H1 (cell line): Measurements from ENCODE around the gene GALP. TPM values are rescaled to one million over a fixed set of nuclear protein-coding genes. Genes with fewer than 3 reads are reported as not detected.

Source experiments
- CTCF ChIA-PET: fragments of 300-600 bp; sonication (Branson Sonifier 250); formaldehyde crosslinking; loops from one replicate; lab custom pipeline; 2021; ENCODE audit not compliant: partially characterized antibody; lab: Charles Lee
- POLR2A ChIA-PET: fragments of 300-600 bp; sonication (Branson Sonifier 250); formaldehyde crosslinking; loops from one replicate; lab custom pipeline; 2021; ENCODE audit warnings: inconsistent platforms; ENCODE audit not compliant: partially characterized antibody; lab: Charles Lee
- DNase-seq, 2 experiments: peaks; one replicate each; pipeline versions ENCODE4 v3.0.0 to v3.0.0-alpha.2; 2010 to 2022; ENCODE audit warnings: low spot score in 2 of 2, low read depth in 1 of 2, mixed read lengths in 1 of 2
- FAIRE-seq: peaks from 2 replicates; lab custom pipeline; 2011; peaks lifted over from hg19 to GRCh38; lab: Jason Lieb, UNC
- H2AFZ ChIP-seq: 2 replicates; pipeline ENCODE4 v1.8.1; 2012; ENCODE audit warnings: low read length, inconsistent platforms
- H2AK5ac ChIP-seq: 2 replicates; pipeline ENCODE4 v1.6.1; 2013; ENCODE audit warnings: low read depth, low read length
- H2BK120ac ChIP-seq: replicated peaks from 2 replicates; pipeline ENCODE3; 2013; ENCODE audit warnings: low read depth, low read length, inconsistent platforms
- H2BK12ac ChIP-seq: 2 replicates; pipeline ENCODE4 v1.6.1; 2013; ENCODE audit warnings: low read depth, low read length
- H2BK15ac ChIP-seq: 2 replicates; pipeline ENCODE4 v1.6.1; 2013; ENCODE audit warnings: low read length
- H2BK20ac ChIP-seq: 2 replicates; pipeline ENCODE4 v1.6.1; 2013; ENCODE audit warnings: low read length
- H2BK5ac ChIP-seq: 2 replicates; pipeline ENCODE4 v1.6.1; 2013; ENCODE audit warnings: low read depth, low read length
- H3K14ac ChIP-seq: 2 replicates; pipeline ENCODE4 v1.6.1; 2013; ENCODE audit warnings: inconsistent platforms; ENCODE audit not compliant: insufficient read length
- H3K18ac ChIP-seq: 2 replicates; pipeline ENCODE4 v1.6.1; 2013; ENCODE audit warnings: low read length; ENCODE audit errors: extremely low read depth
- H3K23ac ChIP-seq: 2 replicates; pipeline ENCODE4 v1.6.1; 2013; ENCODE audit warnings: inconsistent platforms; ENCODE audit not compliant: insufficient read length
- H3K23me2 ChIP-seq: 2 replicates; pipeline ENCODE4 v1.6.1; 2013; ENCODE audit warnings: low read depth, low read length
- H3K27ac ChIP-seq: 2 replicates; pipeline ENCODE4 v1.6.1; 2011; ENCODE audit warnings: low read depth, low read length, inconsistent platforms
- H3K27me3 ChIP-seq, 4 experiments: replicated peaks in 1 of 4; 1 replicate in 1 of 4; 2 replicates in 3 of 4; pipeline versions ENCODE4 v1.6.1 to v1.8.1; 2011 to 2013; ENCODE audit warnings: low read length in 3 of 4, mild to moderate bottlenecking in 3 of 4, inconsistent platforms in 2 of 4, mixed read lengths in 2 of 4, moderate library complexity in 1 of 4; ENCODE audit not compliant: control insufficient read depth in 3 of 4, insufficient read depth in 3 of 4; ENCODE audit errors: extremely low read depth in 1 of 4
- H3K36me3 ChIP-seq, 4 experiments: 2 replicates each; pipeline versions ENCODE4 v1.6.1 to v1.8.1; 2011 to 2013; ENCODE audit warnings: mild to moderate bottlenecking in 4 of 4, low read length in 3 of 4, moderate library complexity in 2 of 4, control low read depth in 1 of 4, inconsistent platforms in 1 of 4; ENCODE audit not compliant: insufficient read depth in 4 of 4, control insufficient read depth in 2 of 4
- H3K4ac ChIP-seq: replicated peaks from 2 replicates; pipeline ENCODE3; 2013; ENCODE audit warnings: low read length, low read depth, mixed read lengths, inconsistent platforms; ENCODE audit not compliant: insufficient read length
- H3K4me1 ChIP-seq, 4 experiments: replicated peaks in 1 of 4; 1 replicate in 1 of 4; 2 replicates in 3 of 4; pipeline versions ENCODE4 v1.6.1 to v1.8.1; 2011 to 2013; ENCODE audit warnings: low read length in 3 of 4, inconsistent platforms in 2 of 4, mixed read lengths in 1 of 4; ENCODE audit not compliant: insufficient read depth in 4 of 4, control insufficient read depth in 3 of 4
- H3K4me2 ChIP-seq, 2 experiments: 2 replicates each; pipeline versions ENCODE4 v1.6.1 to v1.8.1; 2011 to 2013; ENCODE audit warnings: low read depth in 2 of 2, low read length in 2 of 2, control low read depth in 1 of 2, inconsistent platforms in 1 of 2, mild to moderate bottlenecking in 1 of 2; ENCODE audit not compliant: insufficient read depth in 1 of 2
- H3K4me3 ChIP-seq, 4 experiments: fragments of 200-600, 300-600 bp in 1 of 4; sonication (generic), shearing (Covaris generic), sonication (Bioruptor Twin) in 1 of 4; 2 replicates each; pipeline versions ENCODE4 v1.5.1 to v1.8.1; 2011 to 2016; ENCODE audit warnings: low read length in 4 of 4, low read depth in 3 of 4, control low read depth in 2 of 4, inconsistent platforms in 2 of 4, mild to moderate bottlenecking in 2 of 4, mixed read lengths in 1 of 4, moderate library complexity in 1 of 4; ENCODE audit not compliant: insufficient read depth in 2 of 4; ENCODE audit errors: extremely low read depth in 1 of 4
- H3K56ac ChIP-seq: replicated peaks from 2 replicates; pipeline ENCODE3; 2013; ENCODE audit warnings: low read depth, mild to moderate bottlenecking, mixed read lengths, low read length, inconsistent platforms; ENCODE audit not compliant: insufficient read length
- H3K79me1 ChIP-seq: 2 replicates; pipeline ENCODE4 v1.6.1; 2013; ENCODE audit warnings: low read depth, low read length, control low read depth
- H3K79me2 ChIP-seq, 2 experiments: 2 replicates each; pipeline versions ENCODE4 v1.6.1 to v1.8.1; 2012 to 2013; ENCODE audit warnings: low read length in 2 of 2, mild to moderate bottlenecking in 2 of 2, inconsistent platforms in 1 of 2; ENCODE audit not compliant: insufficient read depth in 2 of 2, control insufficient read depth in 1 of 2
- H3K9ac ChIP-seq, 4 experiments: replicated peaks in 1 of 4; 1 replicate in 1 of 4; 2 replicates in 3 of 4; pipeline versions ENCODE4 v1.6.1 to v1.8.1; 2011 to 2013; ENCODE audit warnings: low read depth in 3 of 4, low read length in 3 of 4, control low read depth in 2 of 4, mild to moderate bottlenecking in 2 of 4, moderate library complexity in 2 of 4, inconsistent platforms in 1 of 4; ENCODE audit errors: extremely low read depth in 1 of 4
- H3K9me3 ChIP-seq, 2 experiments: 2 replicates each; pipeline versions ENCODE4 v1.6.1 to v1.8.1; 2012 to 2013; ENCODE audit warnings: mild to moderate bottlenecking in 2 of 2, moderate library complexity in 2 of 2, control low read depth in 1 of 2, inconsistent platforms in 1 of 2, low read depth in 1 of 2, low read length in 1 of 2, mixed read lengths in 1 of 2; ENCODE audit not compliant: insufficient read depth in 2 of 2
- H4K20me1 ChIP-seq, 2 experiments: replicated peaks in 1 of 2; 2 replicates each; pipeline versions ENCODE3 to v1.8.1; 2011 to 2013; ENCODE audit warnings: inconsistent platforms in 2 of 2, low read length in 2 of 2, mild to moderate bottlenecking in 1 of 2; ENCODE audit not compliant: insufficient read depth in 2 of 2, control insufficient read depth in 1 of 2
- H4K5ac ChIP-seq: 2 replicates; pipeline ENCODE4 v1.6.1; 2013; ENCODE audit warnings: low read length, low read depth, mixed read lengths, inconsistent platforms; ENCODE audit not compliant: insufficient read length
- H4K8ac ChIP-seq: 2 replicates; pipeline ENCODE4 v1.8.0; 2013; ENCODE audit warnings: mild to moderate bottlenecking, moderate library complexity, low read length, inconsistent platforms; ENCODE audit not compliant: insufficient read depth; ENCODE audit errors: extremely low read depth
- H4K91ac ChIP-seq: replicated peaks from 2 replicates; pipeline ENCODE3; 2013; ENCODE audit warnings: low read length, mixed read lengths, inconsistent platforms; ENCODE audit not compliant: insufficient read length
- ATF3 ChIP-seq: IDR thresholded peaks from 2 replicates; pipeline ENCODE4 v1.6.1; 2011; ENCODE audit warnings: low read depth, mild to moderate bottlenecking, low read length; ENCODE audit not compliant: insufficient read depth
- EP300 ChIP-seq, 2 experiments: IDR thresholded peaks; 1 replicate in 1 of 2; 2 replicates in 1 of 2; pipeline ENCODE4 v1.6.1; 2011 to 2012; ENCODE audit warnings: low read depth in 2 of 2, low read length in 2 of 2, mild to moderate bottlenecking in 2 of 2, borderline replicate concordance in 1 of 2, inconsistent platforms in 1 of 2, moderate library complexity in 1 of 2
- GABPA ChIP-seq: IDR thresholded peaks from 2 replicates; pipeline ENCODE4 v1.6.1; 2011; ENCODE audit warnings: mild to moderate bottlenecking, low read length, moderate library complexity, borderline replicate concordance; ENCODE audit not compliant: insufficient read depth
- GTF2F1 ChIP-seq: IDR thresholded peaks from 2 replicates; pipeline ENCODE4 v1.6.1; 2012; ENCODE audit warnings: low read depth, low read length, improper control_type of control experiment, borderline replicate concordance
- KDM4A ChIP-seq: IDR thresholded peaks from one replicate; pipeline ENCODE4 v1.7.1; 2012; ENCODE audit warnings: low read depth, mild to moderate bottlenecking, moderate library complexity, low read length, inconsistent platforms; ENCODE audit not compliant: severe bottlenecking
- PHF8 ChIP-seq: fragments of 200-600 bp; sonication (generic); conservative IDR thresholded peaks from 2 replicates; pipeline ENCODE4 v1.7.1; 2012; ENCODE audit warnings: low read depth, mild to moderate bottlenecking, inconsistent platforms, low read length, moderate library complexity
- RXRA ChIP-seq: IDR thresholded peaks from 2 replicates; pipeline ENCODE4 v1.6.1; 2011; ENCODE audit warnings: low read depth, mild to moderate bottlenecking, low read length, moderate library complexity; ENCODE audit not compliant: insufficient read depth
- SP2 ChIP-seq: IDR thresholded peaks from 2 replicates; pipeline ENCODE4 v1.6.1; 2012; ENCODE audit warnings: mild to moderate bottlenecking, low read length, inconsistent platforms
- TAF1 ChIP-seq: IDR thresholded peaks from 2 replicates; pipeline ENCODE4 v1.6.1; 2011; ENCODE audit warnings: mild to moderate bottlenecking, low read depth, low read length
- WGBS, 2 experiments: shearing (Covaris generic) in 1 of 2; methylation state at CpG; one replicate each; pipeline versions ENCODE4 v1.1.6 to v1.1.7; 2013 to 2015; ENCODE audit warnings: low lambda C conversion rate in 2 of 2, mixed read lengths in 2 of 2, inconsistent platforms in 1 of 2, low coverage in 1 of 2, missing lambda C conversion rate in 1 of 2; ENCODE audit not compliant: insufficient replicate concordance in 2 of 2, insufficient coverage in 1 of 2, insufficient read length in 1 of 2; ENCODE audit errors: extremely low coverage in 1 of 2, missing lambda C conversion rate in 1 of 2; 5-methylcytosine and 5-hydroxymethylcytosine counted together
- polyA plus RNA-seq, 7 experiments: library from polyadenylated mRNA; depleted of rRNA in 3 of 7; stranded (reverse) in 5 of 7; unstranded in 2 of 7; fragments of >200 nt in 5 of 7; fragments of 200-250 nt in 2 of 7; gene quantifications; 1 replicate in 5 of 7; 2 replicates in 1 of 7; 4 replicates in 1 of 7; pipeline versions ENCODE4 v1.2.1 to v1.2.3, GENCODE V29; 2011 to 2013; ENCODE audit warnings: missing spikeins in 2 of 7, mixed read lengths in 2 of 7
- total RNA-seq: library from RNA; stranded (reverse); fragmentation: NEBNext Ultra II Directional; extraction: Animal tissue kit (Norgen Biotek cat#: 25700); gene quantifications from 2 replicates; pipeline ENCODE4 v1.2.1, GENCODE V29; 2021

GALP gene
- total and polyA plus RNA-seq, 2 of the 8 experiments (the other 6 are each of a cell fraction or from before 2014, with no cell fraction given), result 0.14 TPM; not detected in 1

- H3K27me3 ChIP-seq, result no peaks in the 10 kb centered on the region; a peak in 1 of 7 replicates
- H3K18ac ChIP-seq, result peak overlapping the region; percentile 83
- peaks cover 9% of the 10 kb centered on the region; the same call in 1 of the 2 replicates for H3K23me2 ChIP-seq
- ChIA-PET POLR2A (no interaction called here), CTCF (interaction anchor here (0.5 to 2.1 kb wide), 5 partner anchors 44 to 138 kb away, joined by 3 to 8 read pairs (median 4); no protein-coding TSS in a partner anchor)
- H3K36me3 ChIP-seq, result no peaks in the 10 kb centered on the region
- peak overlapping the region; percentile 73 for H4K91ac ChIP-seq
- H2BK5ac ChIP-seq, result no peak overlapping the region; the same call in 1 of the 2 replicates
- H3K79me1 ChIP-seq, result no peaks in the 10 kb centered on the region
- no peaks in the 10 kb centered on the region for H3K79me2 ChIP-seq
- peak overlapping the region; percentile 72 for H2BK120ac ChIP-seq
- peak overlapping the region; percentile 58 to 79 for H3K4me2 ChIP-seq
- no peak overlapping the region for H3K27ac ChIP-seq
- peak overlapping the region in 1 of 4 experiments; percentile 19; a peak in 2 of 7 replicates for H3K9ac ChIP-seq
- H3K4ac ChIP-seq, result no peak overlapping the region
- DNase-seq (peak; percentile 27 to 79), FAIRE-seq (no peak)
- peak overlapping the region; percentile 37; the same call in 1 of the 2 replicates for H2AFZ ChIP-seq
- H4K8ac ChIP-seq, result peak overlapping the region; percentile 95
- peaks cover 0 to 8% (median 4%) of the 10 kb centered on the region in 4 experiments; a peak in 6 of 7 replicates for H3K4me1 ChIP-seq
- peak overlapping the region; percentile 13 for H4K5ac ChIP-seq
- H2BK12ac ChIP-seq, result peak overlapping the region; percentile 84; the same call in 1 of the 2 replicates
- peaks cover 0 to 2% of the 10 kb centered on the region in 2 experiments for H4K20me1 ChIP-seq
- WGBS, 2 experiments, result 40% methylated on average over 65 of the region's 79 CpGs; no CpG with 5 or more reads in 1 of the 2 experiments
- H2BK20ac ChIP-seq, result no peak overlapping the region
- no peak overlapping the region for H2AK5ac ChIP-seq
- no peak overlapping the region for H3K56ac ChIP-seq
- H3K23ac ChIP-seq, result no peak overlapping the region
- peak overlapping the region; percentile 13 to 50 (median 24) for H3K4me3 ChIP-seq
- H2BK15ac ChIP-seq, result no peak overlapping the region; the same call in 1 of the 2 replicates
- H3K14ac ChIP-seq, result no peak overlapping the region
- H3K9me3 ChIP-seq, result no peaks in the 10 kb centered on the region
- no peak for TF ChIP-seq GTF2F1
- TF ChIP-seq ATF3, result no peak
- peak; percentile 50; the same call in 1 of the 2 replicates for TF ChIP-seq GABPA
- no peak for TF ChIP-seq SP2
- no peak for TF ChIP-seq TAF1
- TF ChIP-seq RXRA, result no peak
- no peak for TF ChIP-seq EP300 (IDR thresholded peaks at IDR 0.05; ENCODE audit: borderline replicate concordance in 1 of 2, low read depth in 2 of 2, low read length in 2 of 2)
- peak; percentile 48; the same call in 1 of the 2 replicates for TF ChIP-seq PHF8
- TF ChIP-seq KDM4A, result peak; percentile 59
Measured at GRCh38 chr19:56217039-56217949, 41.5 kb downstream of the GALP start.
